ENCODE data around the gene TTYH3. TPM values are rescaled to one million over a fixed set of nuclear protein-coding genes. Genes with fewer than 3 reads are reported as not detected.

The TTYH3 gene
- total RNA-seq, 1 experiment from 2014 or later = 178 TPM

DNA sequence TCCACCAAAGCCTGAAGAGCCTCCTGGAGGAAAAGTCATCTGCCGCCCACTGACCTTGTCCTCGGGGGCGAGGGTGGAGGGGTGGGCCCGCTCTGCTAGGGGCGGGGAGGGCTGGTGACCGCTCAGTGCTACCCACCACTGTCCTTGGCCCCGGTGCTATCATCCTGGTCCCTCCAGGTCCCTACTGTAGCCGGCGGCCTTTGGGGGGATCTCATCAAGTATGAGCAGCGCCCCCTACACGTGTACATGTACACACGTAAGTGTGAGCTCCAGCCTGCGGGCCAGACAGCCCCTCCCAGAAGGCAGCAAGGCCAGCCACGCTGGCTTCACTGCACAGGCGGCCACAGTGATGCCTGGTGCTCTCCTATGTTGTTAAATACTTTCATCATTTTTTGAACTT lies 19.6 kb downstream of the TTYH3 start:
- H3K9me3 Mint-ChIP-seq = no peaks in the 10 kb centered on the region
- no peak for TF ChIP-seq ZNF232 (CRISPR knock-in tag; IDR thresholded peaks at IDR 0.05)
- peaks cover 2% of the 10 kb centered on the region; the same call in 1 of the 2 replicates for H3K4me1 Mint-ChIP-seq
- no peak for DNase-seq (ENCODE audit: low spot score)
- H3K27ac Mint-ChIP-seq = no peak overlapping the region
- CTCF ChIA-PET = interaction anchor here (0.6 to 2.2 kb wide), 14 partner anchors 10 to 220 kb away, joined by 3 to 16 read pairs (median 4); no protein-coding TSS in a partner anchor
- no peaks in the 10 kb centered on the region for H3K27me3 Mint-ChIP-seq (ENCODE audit: low read depth)
- peaks cover 25% of the 10 kb centered on the region for H3K36me3 Mint-ChIP-seq
- H3K4me3 Mint-ChIP-seq = no peak overlapping the region
- no peak; the same call in 1 of the 2 replicates for ATAC-seq
- POLR2A ChIA-PET = no interaction called here

- POLR2A ChIA-PET = no interaction called here
- TF ChIP-seq, protein P1, sequence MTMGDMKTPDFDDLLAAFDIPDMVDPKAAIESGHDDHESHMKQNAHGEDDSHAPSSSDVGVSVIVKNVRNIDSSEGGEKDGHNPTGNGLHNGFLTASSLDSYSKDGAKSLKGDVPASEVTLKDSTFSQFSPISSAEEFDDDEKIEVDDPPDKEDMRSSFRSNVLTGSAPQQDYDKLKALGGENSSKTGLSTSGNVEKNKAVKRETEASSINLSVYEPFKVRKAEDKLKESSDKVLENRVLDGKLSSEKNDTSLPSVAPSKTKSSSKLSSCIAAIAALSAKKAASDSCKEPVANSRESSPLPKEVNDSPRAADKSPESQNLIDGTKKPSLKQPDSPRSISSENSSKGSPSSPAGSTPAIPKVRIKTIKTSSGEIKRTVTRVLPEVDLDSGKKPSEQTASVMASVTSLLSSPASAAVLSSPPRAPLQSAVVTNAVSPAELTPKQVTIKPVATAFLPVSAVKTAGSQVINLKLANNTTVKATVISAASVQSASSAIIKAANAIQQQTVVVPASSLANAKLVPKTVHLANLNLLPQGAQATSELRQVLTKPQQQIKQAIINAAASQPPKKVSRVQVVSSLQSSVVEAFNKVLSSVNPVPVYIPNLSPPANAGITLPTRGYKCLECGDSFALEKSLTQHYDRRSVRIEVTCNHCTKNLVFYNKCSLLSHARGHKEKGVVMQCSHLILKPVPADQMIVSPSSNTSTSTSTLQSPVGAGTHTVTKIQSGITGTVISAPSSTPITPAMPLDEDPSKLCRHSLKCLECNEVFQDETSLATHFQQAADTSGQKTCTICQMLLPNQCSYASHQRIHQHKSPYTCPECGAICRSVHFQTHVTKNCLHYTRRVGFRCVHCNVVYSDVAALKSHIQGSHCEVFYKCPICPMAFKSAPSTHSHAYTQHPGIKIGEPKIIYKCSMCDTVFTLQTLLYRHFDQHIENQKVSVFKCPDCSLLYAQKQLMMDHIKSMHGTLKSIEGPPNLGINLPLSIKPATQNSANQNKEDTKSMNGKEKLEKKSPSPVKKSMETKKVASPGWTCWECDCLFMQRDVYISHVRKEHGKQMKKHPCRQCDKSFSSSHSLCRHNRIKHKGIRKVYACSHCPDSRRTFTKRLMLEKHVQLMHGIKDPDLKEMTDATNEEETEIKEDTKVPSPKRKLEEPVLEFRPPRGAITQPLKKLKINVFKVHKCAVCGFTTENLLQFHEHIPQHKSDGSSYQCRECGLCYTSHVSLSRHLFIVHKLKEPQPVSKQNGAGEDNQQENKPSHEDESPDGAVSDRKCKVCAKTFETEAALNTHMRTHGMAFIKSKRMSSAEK (CRISPR knock-in tag; IDR thresholded peaks at IDR 0.05; ENCODE audit: borderline replicate concordance) = no peak
- TF ChIP-seq, protein P2, sequence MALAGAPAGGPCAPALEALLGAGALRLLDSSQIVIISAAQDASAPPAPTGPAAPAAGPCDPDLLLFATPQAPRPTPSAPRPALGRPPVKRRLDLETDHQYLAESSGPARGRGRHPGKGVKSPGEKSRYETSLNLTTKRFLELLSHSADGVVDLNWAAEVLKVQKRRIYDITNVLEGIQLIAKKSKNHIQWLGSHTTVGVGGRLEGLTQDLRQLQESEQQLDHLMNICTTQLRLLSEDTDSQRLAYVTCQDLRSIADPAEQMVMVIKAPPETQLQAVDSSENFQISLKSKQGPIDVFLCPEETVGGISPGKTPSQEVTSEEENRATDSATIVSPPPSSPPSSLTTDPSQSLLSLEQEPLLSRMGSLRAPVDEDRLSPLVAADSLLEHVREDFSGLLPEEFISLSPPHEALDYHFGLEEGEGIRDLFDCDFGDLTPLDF (CRISPR knock-in tag; IDR thresholded peaks at IDR 0.05) = no peak
- no peak for TF ChIP-seq MYBL2 (CRISPR knock-in tag; IDR thresholded peaks at IDR 0.05)
- TF ChIP-seq ESRRA (CRISPR knock-in tag; IDR thresholded peaks at IDR 0.05; ENCODE audit: borderline replicate concordance) = no peak
- H3K4me1 Mint-ChIP-seq = no peaks in the 10 kb centered on the region
- H3K4me3 Mint-ChIP-seq = no peak overlapping the region
- CTCF ChIA-PET = interaction anchor here (0.6 to 2.2 kb wide), 16 partner anchors 10 to 221 kb away, joined by 3 to 16 read pairs (median 4); partner anchors contain the start of gene BRAT1
- no peaks in the 10 kb centered on the region for H3K9me3 Mint-ChIP-seq
- H3K27me3 Mint-ChIP-seq (ENCODE audit: low read depth) = no peaks in the 10 kb centered on the region
- DNase-seq (ENCODE audit: low spot score) = no peak
- peak; percentile 16; the same call in 1 of the 2 replicates for ATAC-seq
- H3K27ac Mint-ChIP-seq = peak overlapping the region; percentile 11; the same call in 1 of the 2 replicates
- peaks cover 31% of the 10 kb centered on the region for H3K36me3 Mint-ChIP-seq
Measured at GRCh38 chr7:2651847-2652735, 20.3 kb downstream of the TTYH3 start.

GRCh38 chr7:2652736-2653060 lies 20.9 kb downstream of the TTYH3 start:
- Mint-ChIP-seq H3K4me1 (no peaks in the 10 kb centered on the region), H3K27ac (no peak overlapping the region), H3K9me3 (no peaks in the 10 kb centered on the region), H3K36me3 (peaks cover 35% of the 10 kb centered on the region), H3K4me3 (no peak overlapping the region), H3K27me3 (ENCODE audit: low read depth) (no peaks in the 10 kb centered on the region)
- ATAC-seq (no peak), DNase-seq (ENCODE audit: low spot score) (no peak)
- CTCF ChIA-PET = interaction anchor here (0.6 to 2.2 kb wide), 3 partner anchors 22 to 97 kb away, joined by 4 to 16 read pairs (median 7); partner anchors contain the start of gene BRAT1
- POLR2A ChIA-PET = no interaction called here
- TF ChIP-seq SMAD3 (CRISPR knock-in tag; IDR thresholded peaks at IDR 0.05; ENCODE audit: borderline replicate concordance) = no peak

DNA sequence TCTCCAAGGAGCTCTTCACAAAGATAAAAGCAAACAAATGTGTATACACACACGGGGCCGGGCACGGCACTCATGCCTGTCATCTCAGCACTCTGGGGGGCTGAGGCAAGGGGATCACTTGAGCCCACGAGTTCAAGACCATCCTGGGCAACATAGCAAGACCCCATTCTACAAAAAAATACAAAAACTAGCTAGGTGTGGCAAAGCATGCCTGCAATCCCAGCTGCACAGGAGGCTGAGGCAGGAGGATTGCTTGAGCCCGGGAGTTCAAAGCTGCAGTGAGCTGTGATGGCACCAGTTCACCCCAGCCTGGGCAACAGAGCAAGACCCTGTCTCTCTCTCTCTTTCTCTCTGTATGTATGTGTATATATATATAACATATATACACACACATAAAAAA lies 22.3 kb downstream of the TTYH3 start:
- Mint-ChIP-seq H3K4me1 (no peaks in the 10 kb centered on the region), H3K36me3 (peaks cover 35% of the 10 kb centered on the region), H3K27ac (no peak overlapping the region), H3K4me3 (no peak overlapping the region), H3K9me3 (no peaks in the 10 kb centered on the region), H3K27me3 (ENCODE audit: low read depth) (no peaks in the 10 kb centered on the region)
- CTCF ChIA-PET = interaction anchor here (1.3 to 1.4 kb wide), 2 partner anchors 23 to 45 kb away, joined by 6 to 7 read pairs; no protein-coding TSS in a partner anchor
- DNase-seq (ENCODE audit: low spot score) (no peak), ATAC-seq (no peak)
- POLR2A ChIA-PET = interaction anchor here (1.4 kb wide), 1 partner anchor 9 kb away, joined by 3 read pairs; no protein-coding TSS in a partner anchor
- TF ChIP-seq ZNF121 (CRISPR knock-in tag; IDR thresholded peaks at IDR 0.05) (peak; percentile 92), ATF6 (CRISPR knock-in tag; IDR thresholded peaks at IDR 0.05) (no peak)
